HFF-Myc (cell line): ENCODE results near the gene FBXO40.

Source experiments
- DNase-seq: peaks from one replicate; pipeline ENCODE4 v3.0.0-alpha.2; 2011; ENCODE audit warnings: low read depth; ENCODE audit errors: extremely low read depth
- H3K4me3 ChIP-seq: replicated peaks from 2 replicates; pipeline ENCODE4 v1.5.1; 2011; ENCODE audit warnings: low read depth, mild to moderate bottlenecking, control low read depth, low read length
- TF ChIP-seq, protein P1 (sequence below): IDR thresholded peaks from 2 replicates; pipeline ENCODE4 v1.5.1; 2012; ENCODE audit warnings: mild to moderate bottlenecking, low read depth, low read length, control low read depth; ENCODE audit errors: missing control alignments

The FBXO40 gene

DNA sequence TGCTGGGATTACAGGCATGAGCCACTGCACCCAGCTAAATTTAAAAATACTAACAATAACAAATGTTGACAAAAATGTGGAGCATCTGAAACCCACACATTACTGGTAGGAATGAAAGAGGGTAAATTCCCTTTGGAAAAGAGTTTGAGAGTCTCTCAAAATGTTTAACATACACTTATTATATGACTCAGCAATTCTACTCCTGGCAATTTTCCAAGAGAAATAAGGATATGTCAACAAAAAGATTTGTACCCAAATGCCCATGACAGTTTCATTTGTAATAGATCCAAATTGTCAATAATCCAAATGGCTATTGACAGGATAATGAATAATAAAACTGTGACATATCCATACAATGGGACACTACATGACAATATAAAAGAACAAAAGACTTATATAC is 58.5 kb downstream of the FBXO40 start:
- DNase-seq = no peak
- H3K4me3 ChIP-seq = no peak overlapping the region
- TF ChIP-seq, protein P1, sequence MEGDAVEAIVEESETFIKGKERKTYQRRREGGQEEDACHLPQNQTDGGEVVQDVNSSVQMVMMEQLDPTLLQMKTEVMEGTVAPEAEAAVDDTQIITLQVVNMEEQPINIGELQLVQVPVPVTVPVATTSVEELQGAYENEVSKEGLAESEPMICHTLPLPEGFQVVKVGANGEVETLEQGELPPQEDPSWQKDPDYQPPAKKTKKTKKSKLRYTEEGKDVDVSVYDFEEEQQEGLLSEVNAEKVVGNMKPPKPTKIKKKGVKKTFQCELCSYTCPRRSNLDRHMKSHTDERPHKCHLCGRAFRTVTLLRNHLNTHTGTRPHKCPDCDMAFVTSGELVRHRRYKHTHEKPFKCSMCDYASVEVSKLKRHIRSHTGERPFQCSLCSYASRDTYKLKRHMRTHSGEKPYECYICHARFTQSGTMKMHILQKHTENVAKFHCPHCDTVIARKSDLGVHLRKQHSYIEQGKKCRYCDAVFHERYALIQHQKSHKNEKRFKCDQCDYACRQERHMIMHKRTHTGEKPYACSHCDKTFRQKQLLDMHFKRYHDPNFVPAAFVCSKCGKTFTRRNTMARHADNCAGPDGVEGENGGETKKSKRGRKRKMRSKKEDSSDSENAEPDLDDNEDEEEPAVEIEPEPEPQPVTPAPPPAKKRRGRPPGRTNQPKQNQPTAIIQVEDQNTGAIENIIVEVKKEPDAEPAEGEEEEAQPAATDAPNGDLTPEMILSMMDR = no peak

DNA sequence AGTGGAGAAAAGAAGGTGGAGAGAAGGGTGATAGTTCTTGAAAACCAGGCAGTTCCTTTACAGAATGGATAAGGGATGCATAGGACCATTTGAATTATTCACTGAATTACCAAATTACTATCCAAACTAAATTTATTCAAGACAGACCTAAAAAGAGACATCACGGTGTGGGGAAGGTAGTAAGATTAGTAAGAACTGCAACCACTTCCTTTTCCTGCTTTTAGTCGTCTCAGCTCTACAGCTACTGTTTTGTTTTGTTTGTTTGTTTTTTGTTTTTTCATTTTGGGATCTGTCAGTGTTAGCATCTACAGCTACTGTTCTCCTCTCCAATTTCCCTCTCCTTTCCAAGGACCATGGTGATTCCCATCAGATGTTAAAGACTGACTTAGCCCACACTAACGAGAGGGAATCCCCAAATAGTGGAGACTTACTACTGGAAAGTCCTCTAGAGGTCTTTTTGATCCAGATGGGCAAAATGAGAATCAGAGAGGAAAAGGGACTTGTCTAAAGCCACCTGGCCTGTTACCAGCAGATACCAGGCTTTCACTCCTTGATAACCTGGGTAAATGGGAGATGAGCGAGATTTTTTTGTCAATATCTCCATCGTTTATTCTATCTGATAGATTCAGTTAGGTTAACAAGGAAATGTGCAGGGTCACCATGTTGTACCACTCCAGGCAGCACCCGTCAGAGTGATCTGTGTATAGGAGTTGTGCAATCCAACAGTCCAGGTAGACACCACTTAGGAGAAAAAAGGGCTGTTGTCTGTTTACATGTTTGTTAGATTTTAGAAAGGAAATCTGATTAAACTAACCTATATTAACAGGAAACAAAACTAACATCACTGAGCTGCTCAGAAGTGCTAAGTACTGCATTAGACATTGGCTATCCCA is 61.6 kb downstream of the FBXO40 start:
- no peak overlapping the region for H3K4me3 ChIP-seq
- no peak for DNase-seq

DNA sequence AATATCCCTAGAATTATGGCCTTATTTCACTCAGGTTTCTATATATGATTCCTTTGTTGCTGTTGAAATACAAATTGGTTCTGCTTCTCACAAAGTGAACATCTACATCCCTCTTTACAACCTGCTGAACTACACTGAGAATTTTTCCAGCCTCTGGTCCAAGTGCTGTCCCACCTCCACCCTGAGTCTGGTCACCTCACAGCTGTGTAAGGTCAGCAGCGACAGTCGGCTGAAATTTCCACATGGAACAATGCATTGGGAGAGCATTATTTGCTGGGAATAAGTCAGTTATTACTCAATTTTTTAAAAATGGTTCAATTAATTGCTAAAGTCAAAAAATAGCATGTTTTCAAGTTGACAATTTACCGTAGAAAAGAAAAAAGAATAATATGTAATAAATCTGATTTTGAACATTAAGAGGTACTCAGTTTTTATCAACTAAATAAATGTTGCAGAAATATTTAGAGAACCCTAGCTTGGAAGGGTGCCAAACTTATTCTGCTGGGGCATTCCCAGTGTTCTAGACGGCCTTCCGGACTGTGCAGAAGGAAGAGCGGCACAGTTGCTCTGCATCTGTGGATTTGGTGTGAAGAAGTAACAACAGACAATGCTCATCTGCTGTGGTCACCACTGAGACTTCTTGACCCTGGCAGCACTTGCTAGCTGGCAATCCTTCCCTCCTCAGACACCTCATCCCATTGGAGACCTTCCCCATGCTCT is 65.7 kb downstream of the FBXO40 start:
- no peak overlapping the region for H3K4me3 ChIP-seq
- no peak for DNase-seq
- TF ChIP-seq, protein P1 = no peak

More for the DNA sequence above, 61.6 kb downstream of the FBXO40 start:
- TF ChIP-seq, protein P1 = no peak

DNA sequence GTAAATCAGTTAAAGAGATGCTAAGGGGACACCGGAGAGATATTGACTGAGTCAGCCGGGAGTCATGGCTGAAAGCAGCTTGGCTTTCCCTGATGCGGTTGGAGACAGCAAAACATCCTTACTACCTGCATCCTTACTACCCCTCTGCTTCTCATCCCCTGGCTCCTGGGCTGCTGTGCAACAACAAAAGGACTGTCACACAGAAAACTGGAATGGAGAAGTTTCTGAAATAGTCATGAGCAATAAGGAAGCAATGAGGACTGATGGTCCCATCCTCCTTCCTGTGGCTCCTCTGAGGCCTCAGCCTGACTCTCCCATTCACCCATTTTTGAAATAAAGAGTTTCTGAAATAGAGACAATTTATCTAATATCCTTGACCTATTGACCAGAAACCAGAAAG is 66.4 kb downstream of the FBXO40 start:
- no peak overlapping the region for H3K4me3 ChIP-seq
- DNase-seq = no peak
- TF ChIP-seq, protein P1 = no peak

DNA sequence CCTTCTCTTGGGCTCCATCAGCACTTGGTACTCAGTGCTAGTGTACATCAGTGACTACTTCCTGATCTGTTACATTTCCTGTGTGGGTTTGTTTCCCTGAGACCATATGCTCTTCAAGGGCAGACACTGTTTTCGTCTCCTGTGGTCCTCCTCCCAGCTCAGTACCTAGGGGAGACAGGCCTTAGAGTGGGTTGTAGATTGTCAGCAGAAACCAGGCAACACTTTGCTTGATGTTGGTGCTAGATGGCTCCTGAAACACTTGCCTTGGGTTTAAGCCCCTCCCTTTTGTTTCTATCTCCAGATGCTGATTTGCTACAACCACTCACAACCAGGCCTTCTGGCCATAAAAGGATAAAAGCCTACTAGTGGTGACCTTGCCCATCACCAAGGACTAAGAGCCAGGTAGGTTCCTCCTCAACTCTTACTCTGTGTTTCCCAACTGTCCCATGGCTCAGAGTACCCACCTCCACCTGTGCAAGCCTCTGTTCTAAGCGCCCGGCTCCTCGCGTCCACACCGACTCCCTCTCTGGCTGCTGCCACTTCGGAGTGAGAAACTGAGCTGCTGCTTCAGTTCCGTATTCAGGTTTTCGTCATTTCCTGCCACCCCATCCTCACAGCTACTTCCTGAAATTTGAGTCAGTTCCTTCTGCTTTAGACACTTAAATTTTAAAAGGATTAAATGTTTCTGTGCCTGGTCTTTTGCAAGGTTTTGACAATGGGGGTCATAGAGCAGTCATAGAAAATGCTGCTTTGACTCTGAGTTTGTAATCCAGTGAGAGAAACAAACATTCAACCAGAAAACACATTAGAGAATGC is 67.4 kb downstream of the FBXO40 start, which contains the start of gene HCLS1:
Gene HCLS1 (minus strand): TSS at position 548 of the 816 bp plus-strand sequence. CDS start 2,556 bp downstream, outside the sequence.
- TF ChIP-seq, protein P1 = no peak
- no peak for DNase-seq
- peak within 1 kb of the TSS; percentile 5 for H3K4me3 ChIP-seq

DNA sequence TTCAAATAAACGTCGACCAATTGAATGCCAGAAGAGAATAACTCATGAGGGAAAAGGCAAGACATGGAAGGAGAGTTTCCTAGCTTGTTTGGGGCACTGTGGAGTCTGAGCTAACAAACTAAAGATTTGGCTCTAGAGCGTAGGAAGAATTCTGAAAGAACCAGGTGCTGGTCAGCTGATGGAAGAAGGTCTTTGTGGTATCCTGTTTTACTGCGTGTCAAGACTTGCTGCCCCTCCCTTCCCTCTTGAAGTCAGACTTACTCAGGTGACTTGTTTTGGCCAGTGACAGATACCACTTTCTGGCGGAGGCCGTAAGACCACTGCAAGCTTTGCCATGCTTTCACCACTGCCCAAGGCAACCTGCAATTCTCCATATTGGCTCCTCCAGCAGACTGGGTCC is 68.2 kb downstream of the FBXO40 start:
- TF ChIP-seq, protein P1 = no peak
- DNase-seq = no peak
- H3K4me3 ChIP-seq = no peak overlapping the region
